SK-N-SH (cell line): Measurements from ENCODE around the gene RHBDL3. TPM values are rescaled to one million over a fixed set of nuclear protein-coding genes. Genes with fewer than 3 reads are reported as not detected.

Experiments
- CTCF ChIA-PET: fragments of 300-600, 350-600 bp; formaldehyde crosslinking; extraction: SDS; loops from one replicate; lab custom pipeline; 2021; lab: Yijun Ruan, JAX
- POLR2A ChIA-PET: fragments of 350-600 bp; sonication (Branson Sonifier 250); formaldehyde crosslinking; extraction: SDS; loops from one replicate; lab custom pipeline; 2020; ENCODE audit warnings: antibody characterized with exemption, inconsistent platforms; lab: Yijun Ruan, JAX
- DNase-seq: peaks from one replicate; pipeline ENCODE4 v3.0.0; 2012
- H2AFZ ChIP-seq: fragments of 200-600 bp; sonication (generic); 2 replicates; pipeline ENCODE4 v1.8.1; 2016; ENCODE audit warnings: antibody characterized with exemption, mild to moderate bottlenecking, low read depth
- H3F3A ChIP-seq: fragments of 200-600 bp; sonication (generic); replicated peaks from 2 replicates; pipeline ENCODE3; 2016; ENCODE audit warnings: antibody characterized with exemption, mild to moderate bottlenecking; ENCODE audit not compliant: insufficient read depth
- H3K27ac ChIP-seq, 2 experiments: fragments of 200-500 bp in 1 of 2; fragments of 200-600 bp in 1 of 2; sonication (Bioruptor generic) in 1 of 2; sonication (generic), shearing (Covaris generic) in 1 of 2; 2 replicates each; pipeline versions ENCODE4 v1.5.1 to v1.6.1; 2014 to 2016; ENCODE audit warnings: low read depth in 2 of 2, inconsistent platforms in 1 of 2, low read length in 1 of 2, mild to moderate bottlenecking in 1 of 2, mixed read lengths in 1 of 2
- H3K27me3 ChIP-seq: fragments of 200-600 bp; sonication (generic), shearing (Covaris generic); 2 replicates; pipeline ENCODE4 v1.6.1; 2016; ENCODE audit warnings: mixed run types; ENCODE audit not compliant: insufficient read depth
- H3K36me3 ChIP-seq, 2 experiments: fragments of 200-500 bp in 1 of 2; fragments of 200-600 bp in 1 of 2; sonication (Bioruptor generic) in 1 of 2; sonication (generic) in 1 of 2; replicated peaks in 1 of 2; 2 replicates each; pipeline versions ENCODE3 to v1.5.1; 2014 to 2016; ENCODE audit warnings: low read length in 1 of 2, mild to moderate bottlenecking in 1 of 2; ENCODE audit not compliant: insufficient read depth in 2 of 2, control insufficient read depth in 1 of 2
- H3K4me1 ChIP-seq, 2 experiments: fragments of 200-500 bp in 1 of 2; fragments of 200-600 bp in 1 of 2; sonication (Bioruptor generic) in 1 of 2; sonication (generic), shearing (Covaris generic) in 1 of 2; 2 replicates each; pipeline versions ENCODE4 v1.5.1 to v1.6.1; 2014 to 2016; ENCODE audit warnings: low read depth in 1 of 2, low read length in 1 of 2, mixed run types in 1 of 2; ENCODE audit not compliant: insufficient read depth in 2 of 2, control insufficient read depth in 1 of 2
- H3K4me2 ChIP-seq: fragments of 200-600 bp; sonication (generic), shearing (Covaris generic); 2 replicates; pipeline ENCODE4 v1.6.1; 2017; ENCODE audit warnings: mixed run types
- H3K4me3 ChIP-seq, 2 experiments: fragments of 200-500 bp in 1 of 2; fragments of 200-600 bp in 1 of 2; sonication (Bioruptor generic) in 1 of 2; sonication (generic), shearing (Covaris generic) in 1 of 2; 2 replicates each; pipeline versions ENCODE4 v1.5.1 to v1.8.1; 2014 to 2016; ENCODE audit warnings: low read depth in 2 of 2, inconsistent platforms in 1 of 2, low read length in 1 of 2, mild to moderate bottlenecking in 1 of 2, mixed read lengths in 1 of 2, moderate library complexity in 1 of 2
- H3K79me2 ChIP-seq: fragments of 200-600 bp; sonication (generic); 2 replicates; pipeline ENCODE4 v1.8.1; 2017; ENCODE audit warnings: mild to moderate bottlenecking; ENCODE audit not compliant: insufficient read depth
- H3K9ac ChIP-seq: fragments of 200-600 bp; sonication (generic); 2 replicates; pipeline ENCODE4 v1.6.1; 2017; ENCODE audit warnings: mixed run types
- H3K9me2 ChIP-seq: fragments of 200-600 bp; sonication (generic); 2 replicates; pipeline ENCODE4 v1.6.1; 2017; ENCODE audit warnings: mixed run types
- H3K9me3 ChIP-seq: fragments of 200-600 bp; sonication (generic); 2 replicates; pipeline ENCODE4 v1.6.1; 2017; ENCODE audit warnings: mixed run types, mild to moderate bottlenecking, moderate library complexity
- H4K20me1 ChIP-seq: fragments of 200-600 bp; sonication (generic); 2 replicates; pipeline ENCODE4 v1.6.1; 2017; ENCODE audit warnings: mild to moderate bottlenecking, mixed run types; ENCODE audit not compliant: insufficient read depth
- ELF1 ChIP-seq: IDR thresholded peaks from 2 replicates; pipeline ENCODE4 v1.4.0; 2012
- EP300 ChIP-seq, 2 experiments: IDR thresholded peaks; 2 replicates each; pipeline versions ENCODE4 v1.4.0 to v1.6.1; 2012; ENCODE audit warnings: borderline replicate concordance in 1 of 2, low read depth in 1 of 2, low read length in 1 of 2
- EZH2phosphoT487 ChIP-seq: fragments of 200-600 bp; sonication (generic); IDR thresholded peaks from 2 replicates; pipeline ENCODE4 v1.6.1; 2017; ENCODE audit warnings: low read depth, mixed run types, mild to moderate bottlenecking, antibody characterized with exemption, moderate library complexity, borderline replicate concordance
- FOSL2 ChIP-seq: IDR thresholded peaks from 2 replicates; pipeline ENCODE4 v1.4.0; 2012; ENCODE audit warnings: low read depth, mild to moderate bottlenecking, moderate library complexity, borderline replicate concordance
- FOXJ3 ChIP-seq: sonication (generic); formaldehyde crosslinking; IDR thresholded peaks from 2 replicates; pipeline ENCODE4 v1.5.1; 2020; ENCODE audit warnings: mild to moderate bottlenecking, missing genetic modification reagents
- GABPA ChIP-seq: IDR thresholded peaks from 2 replicates; pipeline ENCODE4 v1.4.0; 2012; ENCODE audit warnings: low read depth, mild to moderate bottlenecking
- GATA2 ChIP-seq: sonication (generic); formaldehyde crosslinking; IDR thresholded peaks from 2 replicates; pipeline ENCODE4 v1.5.0; 2020; ENCODE audit warnings: mild to moderate bottlenecking, missing genetic modification reagents
- MXI1 ChIP-seq: IDR thresholded peaks from 2 replicates; pipeline ENCODE4 v1.6.1; 2012; ENCODE audit warnings: mild to moderate bottlenecking, low read depth, low read length, improper control_type of control experiment
- NFIC ChIP-seq: IDR thresholded peaks from 2 replicates; pipeline ENCODE4 v1.4.0; 2012; ENCODE audit warnings: borderline replicate concordance
- POLR2AphosphoS5 ChIP-seq: IDR thresholded peaks from 2 replicates; pipeline ENCODE4 v1.6.1; 2012; ENCODE audit warnings: low read depth, low read length
- RAD21 ChIP-seq: IDR thresholded peaks from 2 replicates; pipeline ENCODE4 v1.6.1; 2012; ENCODE audit warnings: mild to moderate bottlenecking, low read length
- SIN3A ChIP-seq: IDR thresholded peaks from 2 replicates; pipeline ENCODE4 v1.6.1; 2012; ENCODE audit warnings: low read depth, mild to moderate bottlenecking, low read length, moderate library complexity, borderline replicate concordance
- TCF12 ChIP-seq: IDR thresholded peaks from 2 replicates; pipeline ENCODE4 v1.4.0; 2012
- TEAD4 ChIP-seq: IDR thresholded peaks from 2 replicates; pipeline ENCODE4 v1.4.0; 2012; ENCODE audit warnings: mild to moderate bottlenecking, borderline replicate concordance; ENCODE audit not compliant: insufficient read depth
- WGBS: methylation state at CpG from one replicate; pipeline ENCODE4 v1.1.6; 2017; ENCODE audit warnings: low lambda C conversion rate; 5-methylcytosine and 5-hydroxymethylcytosine counted together
- polyA plus RNA-seq, 3 experiments: library from polyadenylated mRNA; depleted of rRNA; stranded (reverse); fragments of >200 nt; gene quantifications; 2 replicates each; pipeline ENCODE4 v1.2.3, GENCODE V29; 2012
- TF ChIP-seq, protein P1 (sequence below): IDR thresholded peaks from 2 replicates; pipeline ENCODE4 v1.4.0; 2012; ENCODE audit warnings: low read depth, borderline replicate concordance
- TF ChIP-seq, protein P2 (sequence below): IDR thresholded peaks from 2 replicates; pipeline ENCODE4 v1.4.0; 2012; ENCODE audit warnings: low read depth, borderline replicate concordance
- TF ChIP-seq, protein P3 (sequence below): fragments of 200-600 bp; sonication (generic); IDR thresholded peaks from 2 replicates; pipeline ENCODE4 v1.6.1; 2017; ENCODE audit warnings: antibody characterized with exemption, mild to moderate bottlenecking, moderate library complexity

The RHBDL3 gene
- polyA plus RNA-seq, 1 of the 3 experiments (the other 2 are of a cell fraction): 0.72 TPM

DNA sequence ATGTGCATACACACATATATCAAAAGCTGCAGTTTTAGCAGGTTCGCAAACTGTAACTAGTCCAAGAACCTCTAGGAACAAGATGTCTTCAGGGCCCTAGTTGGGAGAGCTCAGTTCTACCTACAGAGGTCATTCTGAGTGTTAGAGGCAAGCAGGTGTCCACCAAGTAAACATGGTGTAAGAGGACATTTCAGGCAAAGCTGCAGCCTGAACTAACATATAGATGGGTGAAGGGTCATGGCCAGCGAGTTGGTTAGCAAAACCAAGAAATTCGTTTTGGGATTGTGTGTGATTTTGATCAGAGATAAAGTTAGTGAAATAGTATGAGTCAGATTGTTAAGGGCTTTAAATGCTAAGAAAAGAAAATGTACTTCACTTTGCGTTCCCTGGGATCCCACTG lies 51.7 kb downstream of the RHBDL3 start:
- TF ChIP-seq, protein P1, sequence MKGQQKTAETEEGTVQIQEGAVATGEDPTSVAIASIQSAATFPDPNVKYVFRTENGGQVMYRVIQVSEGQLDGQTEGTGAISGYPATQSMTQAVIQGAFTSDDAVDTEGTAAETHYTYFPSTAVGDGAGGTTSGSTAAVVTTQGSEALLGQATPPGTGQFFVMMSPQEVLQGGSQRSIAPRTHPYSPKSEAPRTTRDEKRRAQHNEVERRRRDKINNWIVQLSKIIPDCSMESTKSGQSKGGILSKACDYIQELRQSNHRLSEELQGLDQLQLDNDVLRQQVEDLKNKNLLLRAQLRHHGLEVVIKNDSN: no peak
- TF ChIP-seq TEAD4: no peak
- TF ChIP-seq SIN3A: no peak
- TF ChIP-seq EP300 (IDR thresholded peaks at IDR 0.05; ENCODE audit: borderline replicate concordance in 1 of 2, low read depth in 1 of 2, low read length in 1 of 2): no peak
- no peaks in the 10 kb centered on the region for H3K79me2 ChIP-seq
- H3K9ac ChIP-seq: no peak overlapping the region
- WGBS: 68% methylated on average over 4 of the region's 4 CpGs
- DNase-seq: no peak
- no peak overlapping the region for H3K27ac ChIP-seq
- ChIA-PET POLR2A (no interaction called here), CTCF (interaction anchor here (1.0 to 11.5 kb wide), 2 partner anchors 46 to 62 kb away, joined by 3 to 192 read pairs; no protein-coding TSS in a partner anchor)
- no peak overlapping the region for H2AFZ ChIP-seq
- no peaks in the 10 kb centered on the region for H3K4me1 ChIP-seq
- H3K27me3 ChIP-seq: no peaks in the 10 kb centered on the region
- no peaks in the 10 kb centered on the region for H3K36me3 ChIP-seq
- H3K4me3 ChIP-seq: no peak overlapping the region
- H3K9me3 ChIP-seq: no peaks in the 10 kb centered on the region
- H4K20me1 ChIP-seq: no peaks in the 10 kb centered on the region
- no peaks in the 10 kb centered on the region for H3F3A ChIP-seq
- H3K4me2 ChIP-seq: no peak overlapping the region
- H3K9me2 ChIP-seq: no peaks in the 10 kb centered on the region

DNA sequence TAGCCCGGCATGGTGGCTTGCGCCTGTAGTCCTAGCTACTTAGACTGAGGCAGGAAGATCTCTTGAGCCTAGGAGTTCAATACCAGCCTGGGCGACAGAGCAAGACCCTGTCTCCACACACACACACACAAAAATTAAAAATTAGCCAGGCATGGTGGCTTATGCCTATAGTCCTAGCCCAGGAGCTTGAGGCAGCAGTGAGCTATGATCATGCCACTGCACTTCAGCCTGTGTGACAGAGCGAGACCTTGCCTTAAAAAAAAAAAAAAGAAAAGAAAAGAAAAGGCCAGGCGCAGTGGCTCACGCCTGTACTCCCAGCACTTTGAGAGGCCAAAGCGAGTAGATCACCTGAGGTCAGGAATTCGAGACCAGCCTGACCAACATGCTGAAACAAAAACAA lies 52.4 kb downstream of the RHBDL3 start:
- no peak overlapping the region for H3K9ac ChIP-seq
- H3K9me2 ChIP-seq: no peaks in the 10 kb centered on the region
- H3K27me3 ChIP-seq: no peaks in the 10 kb centered on the region
- no peak for TF ChIP-seq ELF1
- TF ChIP-seq POLR2AphosphoS5: no peak
- no peak for TF ChIP-seq RAD21
- no peak for TF ChIP-seq FOXJ3 (CRISPR knock-in tag)
- no peak for TF ChIP-seq GABPA
- no peak for TF ChIP-seq MXI1
- no peak for TF ChIP-seq TCF12
- TF ChIP-seq NFIC: no peak
- TF ChIP-seq EP300 (IDR thresholded peaks at IDR 0.05; ENCODE audit: borderline replicate concordance in 1 of 2, low read depth in 1 of 2, low read length in 1 of 2): no peak
- no peak for TF ChIP-seq FOSL2
- TF ChIP-seq GATA2 (CRISPR knock-in tag): no peak
- no peak for TF ChIP-seq EZH2phosphoT487
- TF ChIP-seq, protein P2, sequence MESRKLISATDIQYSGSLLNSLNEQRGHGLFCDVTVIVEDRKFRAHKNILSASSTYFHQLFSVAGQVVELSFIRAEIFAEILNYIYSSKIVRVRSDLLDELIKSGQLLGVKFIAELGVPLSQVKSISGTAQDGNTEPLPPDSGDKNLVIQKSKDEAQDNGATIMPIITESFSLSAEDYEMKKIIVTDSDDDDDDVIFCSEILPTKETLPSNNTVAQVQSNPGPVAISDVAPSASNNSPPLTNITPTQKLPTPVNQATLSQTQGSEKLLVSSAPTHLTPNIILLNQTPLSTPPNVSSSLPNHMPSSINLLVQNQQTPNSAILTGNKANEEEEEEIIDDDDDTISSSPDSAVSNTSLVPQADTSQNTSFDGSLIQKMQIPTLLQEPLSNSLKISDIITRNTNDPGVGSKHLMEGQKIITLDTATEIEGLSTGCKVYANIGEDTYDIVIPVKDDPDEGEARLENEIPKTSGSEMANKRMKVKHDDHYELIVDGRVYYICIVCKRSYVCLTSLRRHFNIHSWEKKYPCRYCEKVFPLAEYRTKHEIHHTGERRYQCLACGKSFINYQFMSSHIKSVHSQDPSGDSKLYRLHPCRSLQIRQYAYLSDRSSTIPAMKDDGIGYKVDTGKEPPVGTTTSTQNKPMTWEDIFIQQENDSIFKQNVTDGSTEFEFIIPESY: no peak
- TF ChIP-seq, protein P3, sequence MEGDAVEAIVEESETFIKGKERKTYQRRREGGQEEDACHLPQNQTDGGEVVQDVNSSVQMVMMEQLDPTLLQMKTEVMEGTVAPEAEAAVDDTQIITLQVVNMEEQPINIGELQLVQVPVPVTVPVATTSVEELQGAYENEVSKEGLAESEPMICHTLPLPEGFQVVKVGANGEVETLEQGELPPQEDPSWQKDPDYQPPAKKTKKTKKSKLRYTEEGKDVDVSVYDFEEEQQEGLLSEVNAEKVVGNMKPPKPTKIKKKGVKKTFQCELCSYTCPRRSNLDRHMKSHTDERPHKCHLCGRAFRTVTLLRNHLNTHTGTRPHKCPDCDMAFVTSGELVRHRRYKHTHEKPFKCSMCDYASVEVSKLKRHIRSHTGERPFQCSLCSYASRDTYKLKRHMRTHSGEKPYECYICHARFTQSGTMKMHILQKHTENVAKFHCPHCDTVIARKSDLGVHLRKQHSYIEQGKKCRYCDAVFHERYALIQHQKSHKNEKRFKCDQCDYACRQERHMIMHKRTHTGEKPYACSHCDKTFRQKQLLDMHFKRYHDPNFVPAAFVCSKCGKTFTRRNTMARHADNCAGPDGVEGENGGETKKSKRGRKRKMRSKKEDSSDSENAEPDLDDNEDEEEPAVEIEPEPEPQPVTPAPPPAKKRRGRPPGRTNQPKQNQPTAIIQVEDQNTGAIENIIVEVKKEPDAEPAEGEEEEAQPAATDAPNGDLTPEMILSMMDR: no peak
- H3K9me3 ChIP-seq: no peaks in the 10 kb centered on the region
- H3K4me2 ChIP-seq: no peak overlapping the region
- no peaks in the 10 kb centered on the region for H3K4me1 ChIP-seq
- H3K36me3 ChIP-seq: no peaks in the 10 kb centered on the region
- no peak overlapping the region for H3K4me3 ChIP-seq
- H2AFZ ChIP-seq: no peak overlapping the region
- 89% methylated on average over 8 of the region's 8 CpGs for WGBS
- CTCF ChIA-PET: interaction anchor here (1.0 to 11.5 kb wide), 3 partner anchors 17 to 63 kb away, joined by 3 to 192 read pairs (median 4); no protein-coding TSS in a partner anchor
- no peak overlapping the region for H3K27ac ChIP-seq
- no peaks in the 10 kb centered on the region for H3K79me2 ChIP-seq
- no peak for DNase-seq
- no peaks in the 10 kb centered on the region for H4K20me1 ChIP-seq
- POLR2A ChIA-PET: no interaction called here
- no peaks in the 10 kb centered on the region for H3F3A ChIP-seq
